Measurements from ENCODE around the gene SDR42E2. TPM values are rescaled to one million over a fixed set of nuclear protein-coding genes. Genes with fewer than 3 reads are reported as not detected.

Gene SDR42E2
- total and polyA plus RNA-seq, 2 of the 4 experiments (the other 2 are of a cell fraction) = not detected

- intact Hi-C loops (cut with micrococcal nuclease) = no loop called here
- Histone ChIP-seq H3K9me1 (ENCODE audit: insufficient read depth, low read length) (peaks cover 5% of the 10 kb centered on the region; the same call in 1 of the 2 replicates), H3K14ac (replicated peaks; ENCODE audit: low read depth, low read length) (no peak overlapping the region), H4K91ac (ENCODE audit: insufficient read depth, low read depth, low read length) (no peak overlapping the region), H3K27me3 (ENCODE audit: control insufficient read depth, insufficient read depth, low read length) (peaks cover 7% of the 10 kb centered on the region), H4K20me1 (ENCODE audit: insufficient read depth, low read length) (no peaks in the 10 kb centered on the region), H2BK120ac (ENCODE audit: low read depth, low read length) (no peak overlapping the region), H3K4me1 (ENCODE audit: control insufficient read depth, insufficient read depth, low read length) (no peaks in the 10 kb centered on the region), H3K18ac (ENCODE audit: low read depth, low read length) (no peak overlapping the region), H2BK20ac (ENCODE audit: low read depth, low read length) (no peak overlapping the region), H3K9ac (ENCODE audit: low read depth, low read length) (no peak overlapping the region), H4K5ac (ENCODE audit: low read depth, low read length) (no peak overlapping the region), H3K4me2 (ENCODE audit: low read depth, low read length) (no peak overlapping the region), H3K23ac (ENCODE audit: low read depth, low read length) (no peak overlapping the region), H3K4me3 (ENCODE audit: insufficient read depth, low read depth, low read length) (no peak overlapping the region), H3K56ac (ENCODE audit: extremely low read depth, insufficient read depth, low read length) (no peak overlapping the region), H3K4ac (ENCODE audit: low read depth, low read length) (no peak overlapping the region), H3K27ac (ENCODE audit: insufficient read depth, low read length) (no peak overlapping the region), H2BK5ac (ENCODE audit: low read depth, low read length, poor library complexity, severe bottlenecking) (no peak overlapping the region), H3K9me3 (ENCODE audit: control insufficient read depth, insufficient read depth, low read length) (no peaks in the 10 kb centered on the region), H3K36me3 (ENCODE audit: control insufficient read depth, insufficient read depth, low read length) (no peaks in the 10 kb centered on the region), H3K79me1 (ENCODE audit: low read depth in 1 of 2, low read length in 2 of 2) (no peaks in the 10 kb centered on the region), H2BK15ac (ENCODE audit: low read depth, low read length) (no peak overlapping the region), H4K8ac (ENCODE audit: low read depth in 2 of 2, low read length in 2 of 2) (no peak overlapping the region), H2AK9ac (replicated peaks; ENCODE audit: low read depth, low read length, poor library complexity) (no peak overlapping the region), H2AFZ (replicated peaks; ENCODE audit: low read length, poor library complexity) (no peak overlapping the region), H2AK5ac (ENCODE audit: low read depth, low read length) (no peak overlapping the region)
- TF ChIP-seq NFE2L2 (IDR thresholded peaks at IDR 0.05; ENCODE audit: low read depth, low read length) = no peak
- no peak for TF ChIP-seq ELK1 (IDR thresholded peaks at IDR 0.05; ENCODE audit: borderline replicate concordance, low read depth, low read length)
- TF ChIP-seq POLR2A (IDR thresholded peaks at IDR 0.05; ENCODE audit: low read depth, low read length) = no peak
- TF ChIP-seq RCOR1 (IDR thresholded peaks at IDR 0.05; ENCODE audit: insufficient replicate concordance, low read length) = no peak
- no peak for TF ChIP-seq RFX5 (IDR thresholded peaks at IDR 0.05; ENCODE audit: low read depth, low read length)
- no peak for TF ChIP-seq CTCF (conservative IDR thresholded peaks at IDR 0.05; ENCODE audit: low read depth, low read length)
- TF ChIP-seq CHD1 (IDR thresholded peaks at IDR 0.05; ENCODE audit: low read depth, low read length) = no peak
- no peak for TF ChIP-seq SMC3 (IDR thresholded peaks at IDR 0.05; ENCODE audit: low read depth, low read length)
- TF ChIP-seq MAZ (IDR thresholded peaks at IDR 0.05; ENCODE audit: borderline replicate concordance, low read depth, low read length) = no peak
- TF ChIP-seq MAFK (IDR thresholded peaks at IDR 0.05; ENCODE audit: low read depth, low read length) = no peak
- no peak for TF ChIP-seq USF2 (IDR thresholded peaks at IDR 0.05; ENCODE audit: low read depth, low read length)
- TF ChIP-seq MXI1 (IDR thresholded peaks at IDR 0.05; ENCODE audit: borderline replicate concordance, low read depth, low read length) = no peak
- TF ChIP-seq RAD21 (IDR thresholded peaks at IDR 0.05; ENCODE audit: low read length) = no peak
- no peak for TF ChIP-seq BHLHE40 (IDR thresholded peaks at IDR 0.05; ENCODE audit: low read depth, low read length)
- no peak for TF ChIP-seq CEBPB (IDR thresholded peaks at IDR 0.05; ENCODE audit: low read depth, low read length)
- no peak for TF ChIP-seq FOS (IDR thresholded peaks at IDR 0.05; ENCODE audit: low read depth, low read length)
- WGBS, 2 experiments (ENCODE audit: extremely low coverage in 2 of 2, insufficient read length in 1 of 2) = no CpG with 5 or more reads among the region's 2 CpGs
- in situ Hi-C loops (cut with MboI; ENCODE audit: low sequenced_read_pairs) = no loop called here
- DNase-seq (no peak), ATAC-seq (ENCODE audit: low read depth) (no peak)
- dilution Hi-C loops (cut with HindIII; ENCODE audit: low sequenced_read_pairs, unreplicated experiment) = no loop called here
- POLR2A ChIA-PET (ENCODE audit: unreplicated experiment) = no interaction called here
- CTCF ChIA-PET = interaction anchor here (0.6 kb wide), 1 partner anchor 125 kb away, joined by 3 read pairs; no protein-coding TSS in a partner anchor
- no TSS peak for BruUV-seq (replicated peaks)
These were observed 46.1 kb upstream of the SDR42E2 start for GRCh38 chr16:22116095-22116700.

Data from IMR-90 (cell line).